ENCODE measurements around the gene TOR4A. TPM values are rescaled to one million over a fixed set of nuclear protein-coding genes. Genes with fewer than 3 reads are reported as not detected.
A peak's percentile ranks its signal among the peaks of the same experiment; 100 is the strongest.

TOR4A gene
- total and polyA plus RNA-seq, 9 of the 15 experiments (the other 6 are each of a cell fraction or from before 2014, with no cell fraction given), result 3.9 to 49.2 (median 8.8) TPM

GRCh38 chr9:137319011-137319738 lies 41.6 kb downstream of the TOR4A start (continued):
- no peak for TF ChIP-seq BRF2 (IDR thresholded peaks at IDR 0.05; ENCODE audit: borderline replicate concordance, insufficient read depth, insufficient read length)

GRCh38 chr9:137319739-137320551 lies 42.4 kb downstream of the TOR4A start:
- Histone ChIP-seq H3K27me3 (ENCODE audit: control insufficient read depth in 2 of 2, insufficient read depth in 2 of 2, low read length in 2 of 2) (peaks cover 0 to under 1% of the 10 kb centered on the region in 2 experiments; a peak in 1 of 5 replicates), H3K4me3 (no peak overlapping the region), H3K9me3 (replicated peaks; ENCODE audit: control insufficient read depth, insufficient read depth, low read depth, low read length) (no peaks in the 10 kb centered on the region), H4K20me1 (replicated peaks; ENCODE audit: control insufficient read depth, insufficient read depth, low read length) (no peaks in the 10 kb centered on the region), H3K79me2 (ENCODE audit: control insufficient read depth, insufficient read depth, low read length) (no peaks in the 10 kb centered on the region), H3K4me2 (ENCODE audit: insufficient read depth, low read length) (no peak overlapping the region), H3K27ac (ENCODE audit: extremely low read depth, low read depth, low read length) (no peak overlapping the region), H3K9me1 (ENCODE audit: control insufficient read depth, insufficient read depth, low read length) (no peaks in the 10 kb centered on the region), H2AFZ (ENCODE audit: low read depth, low read length) (no peak overlapping the region), H3K9ac (ENCODE audit: insufficient read depth in 1 of 2, low read depth in 2 of 2, low read length in 2 of 2) (no peak overlapping the region), H3K4me1 (replicated peaks in 1 of 2; ENCODE audit: control insufficient read depth in 2 of 2, insufficient read depth in 2 of 2, low read length in 2 of 2) (peaks cover 6 to 68% of the 10 kb centered on the region in 2 experiments), H3K36me3 (ENCODE audit: control insufficient read depth, insufficient read depth, low read length) (no peaks in the 10 kb centered on the region)
- in situ Hi-C loops (cut with MboI), result no loop called here
- ChIA-PET CTCF (ENCODE audit: low intra/inter-chr PET ratio) (interaction anchor here (1.0 kb wide), 1 partner anchor 24 kb away, joined by 4 read pairs; no protein-coding TSS in a partner anchor), POLR2A (interaction anchor here (0.5 to 1.1 kb wide), 4 partner anchors 16 to 277 kb away, joined by 3 to 5 read pairs (median 4); no protein-coding TSS in a partner anchor)
- WGBS (ENCODE audit: insufficient coverage, low coverage, missing lambda C conversion rate), result 54% methylated on average over 13 of the region's 22 CpGs
- BruUV-seq (replicated peaks), result no TSS peak
- FAIRE-seq (no peak), DNase-seq (ENCODE audit: extremely low read depth in 1 of 4, low spot score in 3 of 4) (peak in 1 of 4 experiments; percentile 4), ATAC-seq (no peak)
- intact Hi-C loops (cut with micrococcal nuclease), result no loop called here
- no peak for TF ChIP-seq SNRNP70 (optimal IDR thresholded peaks at IDR 0.05; ENCODE audit: low read depth, low read length)
- no peak for TF ChIP-seq ZFPM2 (CRISPR knock-in tag; IDR thresholded peaks at IDR 0.05)
- TF ChIP-seq PCBP1 (IDR thresholded peaks at IDR 0.05; ENCODE audit: low read depth, low read length, poor library complexity, severe bottlenecking), result peak; percentile 39
- no peak for TF ChIP-seq ELK3 (CRISPR knock-in tag; IDR thresholded peaks at IDR 0.05)
- no peak for TF ChIP-seq ZEB2 (IDR thresholded peaks at IDR 0.05)
